OCI-LY1 (cell line): ENCODE measurements around the gene HMGB1.

ENCODE experiments used
- H2AFZ ChIP-seq: fragments of 200-600 bp; sonication (generic), shearing (Covaris generic); 2 replicates; pipeline ENCODE4 v1.6.0; 2014; ENCODE audit warnings: antibody characterized with exemption, mild to moderate bottlenecking, low read length
- H3F3A ChIP-seq: fragments of 200-600 bp; sonication (generic), shearing (Covaris generic); 2 replicates; pipeline ENCODE4 v1.6.0; 2014; ENCODE audit warnings: mild to moderate bottlenecking, antibody characterized with exemption, low read length, moderate library complexity; ENCODE audit not compliant: insufficient read depth
- H3K27ac ChIP-seq: fragments of 200-600 bp; sonication (generic); 2 replicates; pipeline ENCODE4 v1.5.1; 2014; ENCODE audit warnings: low read length, mixed run types, mild to moderate bottlenecking, low read depth; ENCODE audit not compliant: poor library complexity, severe bottlenecking
- H3K27me3 ChIP-seq: fragments of 200-600 bp; sonication (generic); 2 replicates; pipeline ENCODE4 v1.6.0; 2014; ENCODE audit warnings: antibody characterized with exemption, mild to moderate bottlenecking, low read length, moderate library complexity; ENCODE audit not compliant: insufficient read depth
- H3K36me3 ChIP-seq: fragments of 200-600 bp; sonication (generic); 2 replicates; pipeline ENCODE4 v1.6.1; 2014; ENCODE audit warnings: mild to moderate bottlenecking, antibody characterized with exemption, low read length, moderate library complexity, mixed read lengths; ENCODE audit not compliant: insufficient read depth
- H3K4me1 ChIP-seq: fragments of 200-600 bp; sonication (generic); 2 replicates; pipeline ENCODE4 v1.5.1; 2014; ENCODE audit warnings: mild to moderate bottlenecking, low read length, moderate library complexity; ENCODE audit not compliant: insufficient read depth, severe bottlenecking
- H3K4me2 ChIP-seq: fragments of 200-600 bp; sonication (generic), shearing (Covaris generic); 2 replicates; pipeline ENCODE4 v1.6.1; 2014; ENCODE audit warnings: low read length
- H3K4me3 ChIP-seq: fragments of 200-600 bp; sonication (generic); 2 replicates; pipeline ENCODE4 v1.5.1; 2014; ENCODE audit warnings: low read length, low read depth, mild to moderate bottlenecking, mixed read lengths; ENCODE audit not compliant: poor library complexity, severe bottlenecking
- H3K79me2 ChIP-seq: fragments of 200-600 bp; shearing (Covaris generic); 2 replicates; pipeline ENCODE4 v1.6.1; 2016; ENCODE audit warnings: mixed run types, low read length, mixed read lengths; ENCODE audit not compliant: insufficient read depth
- H3K9ac ChIP-seq: fragments of 200-600 bp; sonication (generic), shearing (Covaris generic); 2 replicates; pipeline ENCODE4 v1.6.1; 2014; ENCODE audit warnings: mild to moderate bottlenecking, low read length, mixed read lengths
- H3K9me2 ChIP-seq: fragments of 200-600 bp; sonication (generic), shearing (Covaris generic); 2 replicates; pipeline ENCODE4 v1.6.1; 2014; ENCODE audit warnings: low read depth, mild to moderate bottlenecking, low read length, mixed read lengths
- H3K9me3 ChIP-seq: fragments of 200-600 bp; shearing (Covaris generic); 2 replicates; pipeline ENCODE4 v1.6.1; 2014; ENCODE audit warnings: low read length, mixed read lengths
- H4K20me1 ChIP-seq: fragments of 200-600 bp; sonication (generic), shearing (Covaris generic); 2 replicates; pipeline ENCODE4 v1.6.0; 2016; ENCODE audit warnings: mild to moderate bottlenecking, low read length; ENCODE audit not compliant: insufficient read depth
- EZH2 ChIP-seq: fragments of 200-600 bp; sonication (generic), shearing (Covaris generic); IDR thresholded peaks from 2 replicates; pipeline ENCODE4 v1.8.0; 2017; ENCODE audit warnings: borderline replicate concordance, mixed run types, mild to moderate bottlenecking, antibody characterized with exemption, low read length, moderate library complexity, mixed read lengths
- TF ChIP-seq, protein P1 (sequence below): fragments of 200-600 bp; sonication (generic), shearing (Covaris generic); IDR thresholded peaks from 2 replicates; pipeline ENCODE4 v1.5.1; 2017; ENCODE audit warnings: mild to moderate bottlenecking, antibody characterized with exemption, low read length, moderate library complexity, mixed read lengths

HMGB1 gene

DNA sequence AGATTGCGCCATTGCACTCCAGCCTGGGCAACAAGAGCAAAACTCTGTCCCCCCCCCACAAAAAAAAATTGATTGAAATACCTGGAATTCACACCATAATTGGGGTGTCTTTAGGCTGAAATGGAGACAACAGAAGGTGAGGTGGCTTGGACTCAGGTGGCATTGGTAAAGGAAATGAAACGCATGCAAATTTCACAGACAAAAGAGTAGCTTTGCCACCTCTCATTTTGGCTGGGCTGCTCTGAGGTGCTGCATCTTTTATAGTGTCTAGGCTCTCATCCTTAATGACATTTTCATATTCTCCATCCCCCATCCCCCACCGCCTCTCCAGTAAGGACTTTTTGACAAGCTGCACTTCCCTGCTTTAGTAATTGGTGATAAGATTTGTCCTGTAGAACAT, 36.5 kb downstream of the HMGB1 start:
- Histone ChIP-seq H3K4me1 (peaks cover 38% of the 10 kb centered on the region), H3K9me2 (no peaks in the 10 kb centered on the region), H3K9ac (peak overlapping the region; percentile 37), H3K4me2 (peak overlapping the region; percentile 58), H3K79me2 (no peaks in the 10 kb centered on the region), H3K27me3 (no peaks in the 10 kb centered on the region), H4K20me1 (no peaks in the 10 kb centered on the region), H2AFZ (0 out of 2 replicates have a peak overlapping the region, but pooled peaks have one; percentile 30), H3K36me3 (no peaks in the 10 kb centered on the region), H3K9me3 (no peaks in the 10 kb centered on the region), H3K27ac (peak overlapping the region; percentile 68), H3F3A (no peaks in the 10 kb centered on the region), H3K4me3 (peak overlapping the region; percentile 32)
- TF ChIP-seq, protein P1, sequence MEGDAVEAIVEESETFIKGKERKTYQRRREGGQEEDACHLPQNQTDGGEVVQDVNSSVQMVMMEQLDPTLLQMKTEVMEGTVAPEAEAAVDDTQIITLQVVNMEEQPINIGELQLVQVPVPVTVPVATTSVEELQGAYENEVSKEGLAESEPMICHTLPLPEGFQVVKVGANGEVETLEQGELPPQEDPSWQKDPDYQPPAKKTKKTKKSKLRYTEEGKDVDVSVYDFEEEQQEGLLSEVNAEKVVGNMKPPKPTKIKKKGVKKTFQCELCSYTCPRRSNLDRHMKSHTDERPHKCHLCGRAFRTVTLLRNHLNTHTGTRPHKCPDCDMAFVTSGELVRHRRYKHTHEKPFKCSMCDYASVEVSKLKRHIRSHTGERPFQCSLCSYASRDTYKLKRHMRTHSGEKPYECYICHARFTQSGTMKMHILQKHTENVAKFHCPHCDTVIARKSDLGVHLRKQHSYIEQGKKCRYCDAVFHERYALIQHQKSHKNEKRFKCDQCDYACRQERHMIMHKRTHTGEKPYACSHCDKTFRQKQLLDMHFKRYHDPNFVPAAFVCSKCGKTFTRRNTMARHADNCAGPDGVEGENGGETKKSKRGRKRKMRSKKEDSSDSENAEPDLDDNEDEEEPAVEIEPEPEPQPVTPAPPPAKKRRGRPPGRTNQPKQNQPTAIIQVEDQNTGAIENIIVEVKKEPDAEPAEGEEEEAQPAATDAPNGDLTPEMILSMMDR = no peak
- TF ChIP-seq EZH2 = no peak

DNA sequence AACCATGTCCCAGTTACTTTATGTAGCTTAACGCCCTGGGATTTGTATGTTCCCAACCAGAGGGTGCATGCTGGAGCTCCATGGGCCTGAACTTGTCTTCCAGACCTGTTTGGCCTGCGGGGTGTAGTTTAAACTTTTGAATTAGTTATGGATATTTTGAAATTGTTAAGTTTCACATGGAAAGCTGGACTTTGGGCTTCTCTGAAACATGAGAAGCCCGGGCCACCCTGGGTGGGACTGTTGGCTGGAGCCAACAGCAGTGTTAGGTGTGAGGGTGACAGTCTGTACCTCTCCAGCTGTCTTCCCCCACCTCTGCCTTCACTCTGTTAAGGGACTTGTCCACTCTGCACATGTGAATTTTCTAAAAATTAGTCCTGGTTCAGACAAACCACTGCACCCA, 41.8 kb downstream of the HMGB1 start:
- no peak for TF ChIP-seq EZH2
- TF ChIP-seq, protein P1 = no peak
- H3K4me2 ChIP-seq = peak overlapping the region; percentile 88

DNA sequence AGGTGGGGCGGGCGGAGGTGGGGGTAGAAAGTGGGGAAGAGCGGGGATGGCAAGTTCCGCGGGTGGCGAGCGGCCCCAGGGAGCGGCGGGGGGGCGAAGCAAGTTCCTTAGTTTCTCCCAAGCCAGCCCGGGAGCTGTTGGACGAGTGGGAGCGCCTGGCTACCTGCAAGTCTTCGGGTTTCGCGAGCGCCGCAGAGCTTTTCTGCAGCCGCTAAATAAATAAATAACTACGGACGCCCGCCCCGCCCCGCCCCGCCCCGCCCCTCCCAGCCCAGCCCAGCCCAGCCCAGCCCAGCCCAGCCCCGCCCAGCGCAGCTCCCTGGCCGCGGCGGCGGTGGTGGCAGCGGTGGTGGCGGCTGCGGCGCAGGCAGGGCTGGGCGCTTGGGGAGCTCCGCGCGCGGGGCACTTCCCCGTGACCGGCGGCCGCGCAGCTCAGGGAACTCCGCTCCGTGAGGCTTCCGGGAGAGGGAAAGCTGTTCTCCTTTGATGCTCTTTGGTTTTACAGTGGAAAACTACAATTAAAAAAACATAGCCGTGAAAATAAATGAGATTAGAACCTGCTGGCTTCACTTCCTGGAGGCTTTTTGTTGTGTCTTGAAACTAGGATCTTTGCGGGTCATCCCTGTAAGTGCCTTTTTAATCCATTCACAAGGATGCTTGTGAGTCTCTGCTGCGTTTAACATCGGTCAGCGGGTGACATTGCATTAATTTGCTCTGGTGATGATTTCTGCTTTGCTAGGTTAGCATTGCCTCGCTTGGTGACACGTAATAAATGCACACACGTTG, 43.5 kb downstream of the HMGB1 start, which contains the start of gene UBE2L5:
TSS of gene UBE2L5 (plus strand) at position 440 of the 786 bp plus-strand sequence. CDS start 5,498 bp downstream, outside the sequence.
- Histone ChIP-seq H3K4me3 (peak within 1 kb of the TSS; percentile 77), H3K4me1 (peaks cover 66% of the 10 kb centered on the region), H3K36me3 (no peaks in the 10 kb centered on the region), H3K4me2 (peak within 1 kb of the TSS; percentile 98), H3K9me3 (no peaks in the 10 kb centered on the region), H2AFZ (no peak within 1 kb of the TSS), H3K79me2 (0 out of 2 replicates have a peak, but pooled peaks cover 3% of the 10 kb centered on the region), H3K9me2 (no peaks in the 10 kb centered on the region), H3K27ac (peak within 1 kb of the TSS; percentile 94), H3K9ac (peak within 1 kb of the TSS; percentile 96), H4K20me1 (no peaks in the 10 kb centered on the region), H3K27me3 (no peaks in the 10 kb centered on the region), H3F3A (0 out of 2 replicates have a peak, but pooled peaks cover 7% of the 10 kb centered on the region)
- TF ChIP-seq, protein P1 = no peak
- TF ChIP-seq EZH2 = no peak

More for the DNA sequence above, 41.8 kb downstream of the HMGB1 start:
- Histone ChIP-seq H3K36me3 (no peaks in the 10 kb centered on the region), H4K20me1 (no peaks in the 10 kb centered on the region), H3K27me3 (no peaks in the 10 kb centered on the region), H3F3A (0 out of 2 replicates have a peak, but pooled peaks cover 7% of the 10 kb centered on the region), H3K9ac (peak overlapping the region; percentile 38), H3K9me2 (no peaks in the 10 kb centered on the region), H3K79me2 (0 out of 2 replicates have a peak, but pooled peaks cover 3% of the 10 kb centered on the region), H2AFZ (no peak overlapping the region), H3K27ac (peak overlapping the region; percentile 78), H3K4me3 (peak overlapping the region; percentile 76), H3K4me1 (peaks cover 52% of the 10 kb centered on the region), H3K9me3 (no peaks in the 10 kb centered on the region)
